Measurements from ENCODE around the gene LHX2.
A peak's percentile ranks its signal among the peaks of the same experiment; 100 is the strongest.

LHX2 gene

DNA sequence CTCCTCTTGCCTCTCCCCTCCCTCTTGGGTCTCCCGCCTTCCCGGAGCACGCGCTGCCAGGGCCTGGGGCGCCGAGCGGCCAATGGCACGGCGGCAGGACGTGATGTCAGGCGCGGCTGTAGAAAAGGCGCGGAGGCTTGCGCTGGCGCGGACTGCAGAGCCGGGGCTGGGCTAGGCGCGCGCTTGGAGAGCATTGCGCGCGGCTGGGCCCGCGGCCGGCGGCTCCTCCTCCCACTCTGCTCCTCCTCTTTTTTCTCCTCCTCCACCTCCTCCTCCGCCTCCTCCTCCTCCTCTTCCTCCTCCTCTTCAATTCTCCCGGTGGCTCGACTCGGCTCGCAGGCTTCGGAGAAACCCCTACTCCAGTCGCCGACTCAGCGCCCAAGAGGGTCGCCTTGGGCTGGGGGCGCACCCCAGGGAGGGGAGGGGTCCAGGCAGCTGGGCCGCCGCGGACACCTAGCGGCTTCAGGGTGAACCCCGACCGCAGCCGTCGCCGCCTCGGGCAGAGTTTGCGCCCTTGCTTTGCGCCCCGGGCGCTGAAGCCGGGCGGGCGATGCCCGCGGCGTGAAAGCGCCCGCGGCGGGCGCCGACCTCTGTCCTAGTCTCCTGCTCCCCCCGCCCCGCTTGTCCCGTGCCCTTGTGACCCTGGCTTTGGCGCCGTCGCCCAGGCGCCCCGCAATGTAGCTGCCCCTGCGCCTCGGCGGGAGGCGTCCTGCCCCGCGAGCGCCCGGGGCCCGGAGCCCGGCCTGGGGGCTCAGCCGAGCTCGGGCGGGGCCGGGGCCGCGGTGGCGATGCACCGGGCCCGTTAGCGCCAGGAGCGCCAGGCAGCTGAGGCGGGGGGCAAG lies at the start of gene LHX2:
Gene LHX2 (plus strand): TSS at position 309 of the 842 bp plus-strand sequence. CDS start 581 bp downstream, outside the sequence.
- H3K4me3 ChIP-seq (ENCODE audit: low read depth, low read length): no peak within 1 kb of the TSS
- TF ChIP-seq CTCF (IDR thresholded peaks at IDR 0.05; ENCODE audit: low read depth, low read length, missing control alignments): no peak
- DNase-seq: peak; percentile 9
- no peak within 1 kb of the TSS for H3K27ac ChIP-seq
- in situ Hi-C loops (cut with HindIII; ENCODE audit: low pct_ligation_motif_present, low sequenced_read_pairs): no loop called here
- H3K36me3 ChIP-seq (replicated peaks): no peaks in the 10 kb centered on the region
- H3K27me3 ChIP-seq (replicated peaks): peaks cover 93% of the 10 kb centered on the region

GRCh38 chr9:123964761-123965160 lies 46.8 kb upstream of the LHX2 start:
- Histone ChIP-seq H3K27ac (no peak overlapping the region), H3K27me3 (replicated peaks) (peaks cover 4% of the 10 kb centered on the region), H3K4me3 (ENCODE audit: low read depth, low read length) (no peak overlapping the region), H3K36me3 (replicated peaks) (no peaks in the 10 kb centered on the region)
- no peak for TF ChIP-seq CTCF (IDR thresholded peaks at IDR 0.05; ENCODE audit: low read depth, low read length, missing control alignments)
- in situ Hi-C loops (cut with HindIII; ENCODE audit: low pct_ligation_motif_present, low sequenced_read_pairs): no loop called here
- no peak for DNase-seq

GRCh38 chr9:123965801-123966686 lies 45.5 kb upstream of the LHX2 start:
- Histone ChIP-seq H3K36me3 (replicated peaks) (no peaks in the 10 kb centered on the region), H3K4me3 (ENCODE audit: low read depth, low read length) (no peak overlapping the region), H3K27me3 (replicated peaks) (no peaks in the 10 kb centered on the region), H3K27ac (no peak overlapping the region)
- no peak for DNase-seq
- in situ Hi-C loops (cut with HindIII; ENCODE audit: low pct_ligation_motif_present, low sequenced_read_pairs): no loop called here
- no peak for TF ChIP-seq CTCF (IDR thresholded peaks at IDR 0.05; ENCODE audit: low read depth, low read length, missing control alignments)

DNA sequence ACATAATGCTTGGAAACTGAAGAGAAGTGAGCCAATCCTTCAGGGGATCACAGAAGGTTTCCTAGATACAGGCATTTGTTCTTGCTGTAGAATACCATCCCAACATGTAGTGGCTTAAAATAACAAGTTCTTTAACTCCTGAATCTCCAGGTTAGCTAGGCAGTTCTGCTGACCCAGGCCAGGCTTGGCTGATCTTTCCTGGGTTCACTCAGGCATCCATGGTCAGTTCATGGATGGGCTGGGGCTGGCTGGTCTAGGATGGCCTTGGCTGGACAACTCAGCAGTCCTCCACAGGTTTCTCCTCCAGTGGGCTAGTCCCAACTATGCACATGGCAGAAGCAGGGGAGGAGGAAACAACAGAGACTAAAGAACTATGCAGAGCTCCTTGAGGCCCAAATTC lies 44.2 kb upstream of the LHX2 start:
- H3K27me3 ChIP-seq (replicated peaks): no peaks in the 10 kb centered on the region
- DNase-seq: no peak
- no peak overlapping the region for H3K27ac ChIP-seq
- no peak for TF ChIP-seq CTCF (IDR thresholded peaks at IDR 0.05; ENCODE audit: low read depth, low read length, missing control alignments)
- in situ Hi-C loops (cut with HindIII; ENCODE audit: low pct_ligation_motif_present, low sequenced_read_pairs): no loop called here
- no peaks in the 10 kb centered on the region for H3K36me3 ChIP-seq (replicated peaks)
- H3K4me3 ChIP-seq (ENCODE audit: low read depth, low read length): no peak overlapping the region

- no peak for DNase-seq
- no peak overlapping the region for H3K4me3 ChIP-seq (ENCODE audit: low read depth, low read length)
- H3K36me3 ChIP-seq (replicated peaks): no peaks in the 10 kb centered on the region
- in situ Hi-C loops (cut with HindIII; ENCODE audit: low pct_ligation_motif_present, low sequenced_read_pairs): no loop called here
- H3K27me3 ChIP-seq (replicated peaks): no peaks in the 10 kb centered on the region
- TF ChIP-seq CTCF (IDR thresholded peaks at IDR 0.05; ENCODE audit: low read depth, low read length, missing control alignments): no peak
- no peak overlapping the region for H3K27ac ChIP-seq
These were observed 39.0 kb upstream of the LHX2 start for GRCh38 chr9:123972618-123973017.

Measured in brain microvascular endothelial cell (primary cell).